Duodenal mucosa (tissue), 2 donors: Measurements from ENCODE around the gene GALNT17.

ENCODE experiments used
- H3K27ac ChIP-seq: one replicate; pipeline ENCODE4 v1.7.0; 2013; ENCODE audit warnings: low read depth, low read length
- H3K27me3 ChIP-seq, 2 donors: one replicate each; pipeline ENCODE4 v1.7.0; 2013; ENCODE audit warnings: low read length in 2 of 2, control low read depth in 1 of 2; ENCODE audit not compliant: insufficient read depth in 2 of 2, control insufficient read depth in 1 of 2
- H3K36me3 ChIP-seq, 2 donors: one replicate each; pipeline ENCODE4 v1.7.0; 2013; ENCODE audit warnings: low read length in 2 of 2, control low read depth in 1 of 2; ENCODE audit not compliant: insufficient read depth in 2 of 2, control insufficient read depth in 1 of 2
- H3K4me1 ChIP-seq, 2 donors: one replicate each; pipeline ENCODE4 v1.7.0; 2013; ENCODE audit warnings: low read length in 2 of 2, control low read depth in 1 of 2; ENCODE audit not compliant: insufficient read depth in 2 of 2, control insufficient read depth in 1 of 2
- H3K4me3 ChIP-seq, 2 donors: one replicate each; pipeline ENCODE4 v1.7.0; 2013; ENCODE audit warnings: low read length in 2 of 2, low read depth in 1 of 2
- H3K9ac ChIP-seq, 2 donors: one replicate each; pipeline ENCODE4 v1.7.0; 2013; ENCODE audit warnings: low read length in 2 of 2, low read depth in 1 of 2
- H3K9me3 ChIP-seq, 2 donors: one replicate each; pipeline ENCODE4 v1.7.0; 2013; ENCODE audit warnings: low read length in 2 of 2, control low read depth in 1 of 2; ENCODE audit not compliant: control insufficient read depth in 1 of 2

GALNT17 gene

DNA sequence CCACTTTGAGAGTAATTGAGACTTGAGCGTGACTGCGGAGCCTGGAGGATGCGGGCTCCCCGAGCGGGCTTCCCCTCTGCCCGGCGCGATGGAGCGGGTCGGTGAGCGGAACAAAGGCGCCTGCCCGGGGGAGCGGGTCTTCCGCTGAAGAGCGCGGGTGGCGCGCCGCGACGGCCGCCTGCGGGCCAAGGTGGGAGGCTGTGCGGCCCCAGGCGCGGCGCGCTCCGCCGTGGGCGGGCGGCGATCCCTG is at the start of gene GALNT17:
TSS of gene GALNT17 (plus strand) at position 18 of the 250 bp plus-strand sequence.
- H3K9me3 ChIP-seq = peaks cover 0 to 7% of the 10 kb centered on the region in 2 donors
- no peaks in the 10 kb centered on the region for H3K36me3 ChIP-seq
- H3K27ac ChIP-seq = no peak within 1 kb of the TSS
- H3K9ac ChIP-seq = no peak within 1 kb of the TSS
- H3K4me1 ChIP-seq = no peaks in the 10 kb centered on the region
- H3K27me3 ChIP-seq = no peaks in the 10 kb centered on the region
- H3K4me3 ChIP-seq = no peak within 1 kb of the TSS

DNA sequence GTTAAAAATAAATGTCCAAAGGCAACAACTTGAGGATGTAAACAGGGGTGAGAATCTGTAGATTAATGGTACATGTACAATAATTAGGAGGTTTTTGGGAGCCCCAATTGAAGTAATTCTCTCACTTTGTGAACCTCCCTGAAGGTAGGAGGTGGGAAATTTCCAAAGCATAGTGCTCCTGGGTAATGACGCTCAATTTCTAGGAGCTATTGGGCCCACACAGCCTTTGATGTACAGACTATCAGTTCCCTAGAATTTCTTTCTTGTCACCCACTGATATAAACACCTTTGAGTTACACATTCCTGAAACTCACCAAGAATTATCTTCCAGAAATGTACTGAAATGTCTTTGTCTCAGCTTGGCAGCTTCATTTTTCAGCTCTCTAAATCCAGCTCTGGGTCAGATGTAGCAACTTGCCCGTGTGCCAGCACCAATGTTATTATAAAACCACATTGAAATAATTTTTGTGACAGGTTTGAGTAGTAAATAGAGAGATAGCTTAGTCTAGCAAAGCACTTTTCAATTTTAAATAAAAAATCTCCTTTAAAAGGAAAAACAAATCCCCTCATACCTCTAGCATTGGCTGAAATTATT is 36.6 kb upstream of the GALNT17 start:
- Histone ChIP-seq H3K9ac (no peak overlapping the region), H3K27ac (no peak overlapping the region), H3K27me3 (no peaks in the 10 kb centered on the region), H3K4me1 (no peaks in the 10 kb centered on the region), H3K9me3 (peaks cover 18 to 31% of the 10 kb centered on the region in 2 donors), H3K36me3 (no peaks in the 10 kb centered on the region), H3K4me3 (no peak overlapping the region)

DNA sequence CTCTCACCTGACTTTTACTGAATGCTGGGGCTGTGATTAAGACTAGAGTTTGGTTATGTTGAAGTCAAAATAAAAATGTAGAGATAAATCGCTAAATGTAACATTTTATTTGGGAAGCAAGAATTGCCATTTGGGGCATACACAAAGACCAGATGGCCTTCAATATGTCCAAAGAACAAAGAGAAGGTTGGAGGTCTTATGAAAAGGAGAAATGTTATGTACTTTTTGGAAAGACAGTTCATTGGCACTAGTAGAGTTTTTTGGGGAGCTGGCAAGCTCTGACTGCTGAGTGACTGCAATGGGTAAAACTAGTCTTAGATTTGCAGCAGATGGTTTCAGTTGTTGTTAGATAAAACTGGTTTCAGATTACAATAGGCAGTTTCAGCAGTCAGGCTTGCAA is 35.6 kb upstream of the GALNT17 start:
- Histone ChIP-seq H3K36me3 (no peaks in the 10 kb centered on the region), H3K27ac (no peak overlapping the region), H3K4me3 (no peak overlapping the region), H3K9ac (no peak overlapping the region), H3K9me3 (peaks cover 18 to 31% of the 10 kb centered on the region in 2 donors), H3K27me3 (no peaks in the 10 kb centered on the region), H3K4me1 (no peaks in the 10 kb centered on the region)

DNA sequence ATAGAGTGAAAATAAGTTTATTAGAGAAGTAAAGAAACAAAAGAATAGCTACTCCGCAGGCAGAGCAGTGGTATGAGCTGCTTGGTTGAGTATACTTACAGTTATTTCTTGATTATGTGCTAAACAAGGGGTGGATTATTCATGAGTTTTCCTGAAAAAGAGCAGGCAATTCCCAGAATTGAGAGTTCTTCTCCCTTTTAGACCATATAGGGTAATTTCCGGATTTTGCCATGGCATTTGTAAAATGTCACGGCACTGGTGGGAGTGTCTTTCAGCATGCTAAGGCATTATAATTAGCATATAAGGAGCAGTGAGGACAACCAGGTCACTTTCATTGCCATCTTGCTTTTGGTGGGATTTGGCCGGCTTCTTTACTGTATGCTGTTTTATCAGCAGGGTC is 25.7 kb upstream of the GALNT17 start:
- Histone ChIP-seq H3K4me1 (no peaks in the 10 kb centered on the region), H3K9ac (no peak overlapping the region), H3K4me3 (no peak overlapping the region), H3K36me3 (no peaks in the 10 kb centered on the region), H3K27me3 (no peaks in the 10 kb centered on the region), H3K9me3 (peaks cover 0 to 5% of the 10 kb centered on the region in 2 donors), H3K27ac (no peak overlapping the region)

DNA sequence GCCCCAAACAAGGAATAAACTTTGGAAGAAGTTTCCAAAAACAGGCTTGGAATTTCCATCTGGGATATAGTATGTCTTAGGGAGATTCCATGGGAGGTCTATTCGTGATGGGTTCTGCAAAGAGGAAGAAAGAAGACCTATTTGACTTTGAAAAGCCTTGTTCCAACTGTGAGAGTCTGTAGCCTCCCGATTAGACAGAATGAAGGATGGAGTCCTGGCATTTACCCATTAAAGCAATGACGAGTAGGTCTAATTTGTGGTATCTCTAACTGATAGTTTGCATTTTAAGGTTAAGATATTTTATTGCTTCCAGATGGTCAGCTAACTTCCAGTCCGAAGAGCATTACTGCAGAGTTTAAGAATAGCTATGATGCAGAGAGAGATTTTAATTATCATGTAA is 19.5 kb upstream of the GALNT17 start:
- Histone ChIP-seq H3K4me3 (no peak overlapping the region), H3K4me1 (no peaks in the 10 kb centered on the region), H3K9ac (no peak overlapping the region), H3K9me3 (peaks cover 9 to 10% of the 10 kb centered on the region in 2 donors), H3K27me3 (no peaks in the 10 kb centered on the region), H3K36me3 (no peaks in the 10 kb centered on the region), H3K27ac (no peak overlapping the region)

DNA sequence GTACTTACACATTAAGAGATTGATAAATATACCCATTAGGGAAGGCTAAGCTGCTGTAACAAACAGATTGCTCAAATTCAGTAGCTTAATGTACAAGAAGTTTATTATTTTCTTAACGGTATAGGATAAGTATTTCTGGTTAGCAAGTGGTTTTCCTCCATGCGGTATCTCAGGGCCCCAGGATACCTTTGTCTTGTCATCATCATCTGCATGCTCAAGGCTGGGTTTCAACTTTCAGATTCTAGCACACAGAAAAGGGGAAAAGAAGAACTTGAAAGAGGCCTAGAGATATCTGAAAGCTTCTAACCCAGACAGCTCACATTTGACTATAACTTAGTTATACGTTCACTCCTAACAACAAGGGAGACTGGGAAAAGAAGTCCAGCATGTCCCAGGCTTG is 11.8 kb upstream of the GALNT17 start:
- peaks cover 10 to 13% of the 10 kb centered on the region in 2 donors for H3K9me3 ChIP-seq
- H3K27ac ChIP-seq = no peak overlapping the region
- H3K27me3 ChIP-seq = no peaks in the 10 kb centered on the region
- no peak overlapping the region for H3K4me3 ChIP-seq
- no peak overlapping the region for H3K9ac ChIP-seq
- no peaks in the 10 kb centered on the region for H3K36me3 ChIP-seq
- H3K4me1 ChIP-seq = no peaks in the 10 kb centered on the region

DNA sequence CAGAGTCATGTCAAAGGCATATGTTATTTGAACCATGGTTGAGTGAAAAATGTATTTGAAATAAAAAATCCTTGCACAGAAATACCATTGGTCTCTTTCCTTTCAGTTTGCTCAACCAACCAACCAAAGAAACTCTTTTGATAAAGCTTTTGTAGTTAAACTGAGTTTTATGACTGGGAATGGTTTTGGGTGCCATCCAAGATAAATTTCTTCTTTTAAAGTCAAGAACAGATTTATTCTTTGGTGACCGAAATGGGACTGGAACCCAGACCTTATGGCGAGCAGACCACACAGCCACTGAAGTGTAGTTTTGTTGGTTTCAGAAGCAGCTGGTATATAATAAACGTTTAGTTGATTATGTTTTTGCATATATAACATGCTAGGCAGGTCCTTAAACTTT is 2.8 kb upstream of the GALNT17 start:
- no peak overlapping the region for H3K4me3 ChIP-seq
- H3K36me3 ChIP-seq = no peaks in the 10 kb centered on the region
- no peak overlapping the region for H3K27ac ChIP-seq
- peaks cover 0 to 10% of the 10 kb centered on the region in 2 donors for H3K9me3 ChIP-seq
- no peaks in the 10 kb centered on the region for H3K4me1 ChIP-seq
- H3K9ac ChIP-seq = no peak overlapping the region
- no peaks in the 10 kb centered on the region for H3K27me3 ChIP-seq

DNA sequence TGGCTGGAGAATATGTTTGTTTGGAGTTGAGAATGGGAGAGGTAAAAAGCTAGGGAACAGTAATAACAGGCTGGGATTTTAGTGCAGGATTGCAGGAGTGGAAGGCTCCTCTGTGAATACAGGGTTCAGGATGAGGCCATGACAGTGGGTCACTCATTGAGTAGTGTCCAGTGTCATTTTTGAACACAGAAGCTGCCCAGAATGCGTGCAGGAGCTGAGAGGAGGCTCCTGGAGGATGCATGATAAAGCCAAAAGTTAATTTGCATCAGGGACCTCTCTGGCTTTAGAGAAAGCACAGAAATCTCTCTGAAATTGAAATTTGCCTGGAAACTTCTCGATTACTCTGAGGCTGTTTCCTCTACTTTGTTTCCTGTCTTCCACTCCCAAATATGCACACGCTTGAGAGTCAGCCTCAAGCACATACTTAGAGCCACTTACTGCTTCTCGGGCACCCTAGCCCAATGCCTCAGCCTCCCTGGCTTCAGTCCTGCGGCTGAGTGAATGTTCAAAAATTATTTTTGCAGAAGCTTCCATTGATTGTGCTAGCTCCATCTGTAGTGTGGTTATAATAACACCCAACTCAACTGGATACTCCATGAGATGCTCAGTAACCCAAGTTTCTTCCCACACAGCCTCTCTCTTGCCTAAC is 1.8 kb upstream of the GALNT17 start:
- Histone ChIP-seq H3K9me3 (peaks cover 0 to 10% of the 10 kb centered on the region in 2 donors), H3K4me1 (no peaks in the 10 kb centered on the region), H3K27ac (no peak overlapping the region), H3K9ac (no peak overlapping the region), H3K27me3 (no peaks in the 10 kb centered on the region), H3K36me3 (no peaks in the 10 kb centered on the region), H3K4me3 (no peak overlapping the region)

DNA sequence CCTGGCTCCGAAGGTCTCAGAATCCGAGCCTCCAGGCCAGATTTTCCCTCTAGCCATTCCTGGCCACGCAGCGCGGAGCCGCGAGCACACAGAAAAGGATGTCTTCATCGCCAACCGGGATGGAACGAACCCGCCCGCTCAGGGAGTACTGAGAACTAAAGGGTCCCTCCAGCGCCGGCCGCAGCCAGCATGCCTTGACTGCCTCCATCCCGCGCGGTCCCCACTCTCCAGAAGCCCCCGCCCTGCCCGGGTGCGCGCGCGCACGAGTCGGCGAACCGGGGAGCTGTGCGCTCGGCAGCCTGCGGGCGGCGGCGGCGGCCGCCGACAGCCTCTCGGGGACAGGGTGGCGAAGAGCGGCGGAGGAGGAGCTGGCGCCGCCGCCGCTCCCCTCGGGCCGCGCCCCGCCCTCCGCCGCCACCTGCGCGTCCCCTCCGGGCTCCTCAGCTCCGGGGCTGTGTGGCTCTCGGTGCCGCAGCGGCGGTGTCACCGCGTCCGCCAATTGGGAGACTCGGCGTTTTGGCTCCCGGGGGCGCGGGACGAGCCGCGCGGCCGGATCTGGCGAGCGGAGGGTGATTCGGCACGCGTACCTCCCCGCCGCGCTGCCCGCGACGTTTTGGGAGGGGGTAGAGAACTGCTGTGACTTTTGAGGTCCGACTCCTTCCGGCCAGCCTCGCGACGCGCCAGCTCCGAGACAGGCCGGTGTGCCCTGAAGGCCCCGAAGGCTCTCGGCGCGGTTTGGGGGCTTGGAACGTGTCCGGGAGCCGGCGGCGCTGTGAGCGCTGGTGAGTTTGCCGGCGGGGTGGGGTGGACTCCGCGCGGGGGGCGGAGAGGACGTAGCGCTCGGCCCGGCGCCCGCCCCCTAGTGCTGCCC is 453 bp upstream of the GALNT17 start:
- Histone ChIP-seq H3K4me1 (no peaks in the 10 kb centered on the region), H3K36me3 (no peaks in the 10 kb centered on the region), H3K4me3 (no peak overlapping the region), H3K27me3 (no peaks in the 10 kb centered on the region), H3K27ac (no peak overlapping the region), H3K9ac (no peak overlapping the region), H3K9me3 (peaks cover 0 to 7% of the 10 kb centered on the region in 2 donors)
